SK-N-SH treated with all-trans-retinoic acid at 6 μM for 48 hours (cell line): ENCODE results near the gene MBOAT7.
"Not testable (repeated sequence)": the region's sequence is repeated elsewhere in the genome, so short reads cannot be mapped to it uniquely, and the experiment has no call there.

Source experiments
- ATAC-seq: fragments of 200-7000 bp; cut with Tn5 transposase; 3 replicates; pipeline ENCODE4 v1.9.1; 2020; ENCODE audit warnings: mild to moderate bottlenecking, moderate library complexity
- ARNTL ChIP-seq: fragments of 450-650 bp; formaldehyde crosslinking; IDR thresholded peaks from 2 replicates; pipeline ENCODE4 v1.5.0; 2020; ENCODE audit warnings: low read depth, mild to moderate bottlenecking, moderate library complexity, borderline replicate concordance
- BACH2 ChIP-seq: fragments of 250-450 bp; sonication (Bioruptor Pico); IDR thresholded peaks from 2 replicates; pipeline ENCODE4 v1.9.0; 2021; ENCODE audit warnings: mild to moderate bottlenecking, borderline replicate concordance
- CREB5 ChIP-seq: fragments of 250-450 bp; sonication (Bioruptor Pico); IDR thresholded peaks from 2 replicates; pipeline ENCODE4 v1.5.1; 2020; ENCODE audit warnings: low read depth, mild to moderate bottlenecking, moderate library complexity
- CSRNP3 ChIP-seq: fragments of 250-450 bp; sonication (Bioruptor Pico); IDR thresholded peaks from 2 replicates; pipeline ENCODE4 v1.5.1; 2021; ENCODE audit warnings: mild to moderate bottlenecking, moderate library complexity
- ESRRG ChIP-seq: fragments of 250-450 bp; sonication (Bioruptor Pico); IDR thresholded peaks from 2 replicates; pipeline ENCODE4 v1.6.1; 2021; ENCODE audit warnings: mild to moderate bottlenecking
- GLIS3 ChIP-seq: fragments of 250-450 bp; sonication (Bioruptor Pico); IDR thresholded peaks from 2 replicates; pipeline ENCODE4 v1.5.0; 2020; ENCODE audit warnings: mild to moderate bottlenecking, moderate library complexity
- OSR1 ChIP-seq: fragments of 250-450 bp; sonication (Bioruptor Pico); IDR thresholded peaks from 2 replicates; pipeline ENCODE4 v1.8.0; 2022; ENCODE audit warnings: moderate library complexity, mild to moderate bottlenecking, inconsistent platforms
- PATZ1 ChIP-seq: fragments of 250-450 bp; sonication (Bioruptor Pico); IDR thresholded peaks from 2 replicates; pipeline ENCODE4 v1.8.0; 2020; ENCODE audit warnings: mild to moderate bottlenecking, moderate library complexity, borderline replicate concordance
- POU6F1 ChIP-seq: fragments of 250-450 bp; sonication (Bioruptor Pico); IDR thresholded peaks from 2 replicates; pipeline ENCODE4 v1.8.0; 2021; ENCODE audit warnings: low read depth, mild to moderate bottlenecking, moderate library complexity, borderline replicate concordance
- PPARA ChIP-seq: fragments of 250-450 bp; sonication (Bioruptor Pico); IDR thresholded peaks from 2 replicates; pipeline ENCODE4 v1.5.0; 2020; ENCODE audit warnings: mild to moderate bottlenecking, borderline replicate concordance
- RARB ChIP-seq: fragments of 250-450 bp; sonication (Bioruptor Pico); IDR thresholded peaks from 2 replicates; pipeline ENCODE4 v1.8.0; 2021; ENCODE audit warnings: mild to moderate bottlenecking, moderate library complexity
- SNAI2 ChIP-seq: fragments of 250-450 bp; sonication (Bioruptor Pico); IDR thresholded peaks from 2 replicates; pipeline ENCODE4 v1.5.0; 2020; ENCODE audit warnings: mild to moderate bottlenecking, moderate library complexity
- TCF4 ChIP-seq: fragments of 250-450 bp; sonication (Bioruptor Pico); IDR thresholded peaks from 2 replicates; pipeline ENCODE4 v1.8.0; 2021; ENCODE audit warnings: mild to moderate bottlenecking, moderate library complexity, borderline replicate concordance
- TSHZ2 ChIP-seq: fragments of 250-450 bp; sonication (Bioruptor Pico); IDR thresholded peaks from 2 replicates; pipeline ENCODE4 v1.5.0; 2020; ENCODE audit warnings: mild to moderate bottlenecking, moderate library complexity
- ZC3H10 ChIP-seq: fragments of 250-450 bp; sonication (Bioruptor Pico); IDR thresholded peaks from 2 replicates; pipeline ENCODE4 v1.5.1; 2021; ENCODE audit warnings: mild to moderate bottlenecking, moderate library complexity
- ZFP3 ChIP-seq: fragments of 250-450 bp; sonication (Bioruptor Pico); IDR thresholded peaks from 2 replicates; pipeline ENCODE4 v1.5.0; 2020; ENCODE audit warnings: mild to moderate bottlenecking, moderate library complexity
- ZFP30 ChIP-seq: fragments of 450-650 bp; formaldehyde crosslinking; IDR thresholded peaks from 2 replicates; pipeline ENCODE4 v1.5.0; 2022; ENCODE audit warnings: mild to moderate bottlenecking, moderate library complexity
- ZNF565 ChIP-seq: fragments of 450-650 bp; formaldehyde crosslinking; conservative IDR thresholded peaks from 2 replicates; pipeline ENCODE4 v1.5.0; 2020; ENCODE audit warnings: low read depth, mild to moderate bottlenecking, moderate library complexity
- ZNF70 ChIP-seq: fragments of 450-650 bp; formaldehyde crosslinking; IDR thresholded peaks from 2 replicates; pipeline ENCODE4 v1.5.0; 2020; ENCODE audit warnings: mild to moderate bottlenecking, moderate library complexity

Gene MBOAT7

GRCh38 chr19:54218960-54219661 is 29.7 kb upstream of the MBOAT7 start:
- ATAC-seq, result no peak
- no peak for TF ChIP-seq TCF4 (CRISPR knock-in tag)
- TF ChIP-seq ESRRG, result no peak
- no peak for TF ChIP-seq ZFP3 (CRISPR knock-in tag)
- no peak for TF ChIP-seq SNAI2 (CRISPR knock-in tag)
- no peak for TF ChIP-seq CSRNP3 (CRISPR knock-in tag)
- TF ChIP-seq PPARA, result no peak
- TF ChIP-seq ZFP30 (CRISPR knock-in tag), result no peak
- no peak for TF ChIP-seq ZNF565 (CRISPR knock-in tag)
- no peak for TF ChIP-seq OSR1 (CRISPR knock-in tag)
- no peak for TF ChIP-seq PATZ1 (CRISPR knock-in tag)
- TF ChIP-seq BACH2 (CRISPR knock-in tag), result no peak
- no peak for TF ChIP-seq ZNF70 (CRISPR knock-in tag)
- TF ChIP-seq ARNTL (CRISPR knock-in tag), result no peak
- no peak for TF ChIP-seq GLIS3
- TF ChIP-seq ZC3H10 (CRISPR knock-in tag), result no peak
- no peak for TF ChIP-seq CREB5 (CRISPR knock-in tag)
- no peak for TF ChIP-seq POU6F1 (CRISPR knock-in tag)
- no peak for TF ChIP-seq TSHZ2 (CRISPR knock-in tag)
- TF ChIP-seq RARB (CRISPR knock-in tag), result no peak
- TF ChIP-seq, all 23 proteins: peak for 0

GRCh38 chr19:54218259-54218658 is 28.9 kb upstream of the MBOAT7 start:
- TF ChIP-seq ZFP3 (CRISPR knock-in tag), result no peak
- no peak for TF ChIP-seq RARB (CRISPR knock-in tag)
- no peak for TF ChIP-seq TSHZ2 (CRISPR knock-in tag)
- TF ChIP-seq, all 23 proteins: peak for 0
- ATAC-seq, result no peak

- not testable (repeated sequence) for ATAC-seq
Measured at GRCh38 chr19:54217517-54218247, 28.3 kb upstream of the MBOAT7 start.
